ENCODE data around the gene INPP5A.

INPP5A gene

DNA sequence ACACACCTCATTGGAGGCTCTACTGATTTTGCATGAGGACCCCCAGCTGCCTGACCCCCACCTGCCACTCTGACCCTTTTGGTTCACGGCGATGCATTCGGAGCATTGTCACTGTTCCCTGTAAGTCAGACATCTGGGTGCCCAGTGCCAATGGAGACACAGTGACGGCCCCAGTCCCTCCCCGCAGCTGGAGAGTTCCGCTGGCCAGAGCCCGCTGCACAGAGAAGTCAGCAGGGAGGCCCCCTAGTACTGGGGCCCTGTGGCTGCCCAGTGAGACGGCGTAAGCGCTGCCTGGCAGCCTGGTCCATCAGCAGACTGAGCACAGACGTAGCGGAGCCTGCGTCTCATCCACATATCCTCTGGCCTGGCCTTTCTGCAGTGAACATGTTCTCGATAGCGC is 170.9 kb downstream of the INPP5A start:
- DNase-seq (ENCODE audit: low spot score), result no peak

DNA sequence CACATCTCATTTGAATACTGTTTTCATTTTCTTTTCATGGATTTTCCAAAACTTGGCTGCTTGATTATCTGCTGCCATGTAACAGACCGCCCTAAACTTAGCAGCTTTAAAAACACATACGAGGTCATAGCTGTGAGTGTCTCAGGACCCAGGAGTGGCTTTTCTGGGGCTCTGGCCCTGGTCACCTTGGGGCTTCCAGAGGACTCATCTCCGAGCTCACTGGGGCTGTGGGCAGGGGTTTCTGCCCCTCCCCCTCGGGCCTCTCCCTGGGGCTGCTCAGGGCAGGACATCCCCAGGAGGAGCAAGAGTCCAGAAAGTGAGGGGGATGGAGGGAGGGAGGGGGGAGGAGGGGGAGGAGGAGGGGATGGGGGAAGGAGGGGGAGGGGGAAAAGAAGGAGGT is 171.3 kb downstream of the INPP5A start:
- no peak for DNase-seq (ENCODE audit: low spot score)

DNA sequence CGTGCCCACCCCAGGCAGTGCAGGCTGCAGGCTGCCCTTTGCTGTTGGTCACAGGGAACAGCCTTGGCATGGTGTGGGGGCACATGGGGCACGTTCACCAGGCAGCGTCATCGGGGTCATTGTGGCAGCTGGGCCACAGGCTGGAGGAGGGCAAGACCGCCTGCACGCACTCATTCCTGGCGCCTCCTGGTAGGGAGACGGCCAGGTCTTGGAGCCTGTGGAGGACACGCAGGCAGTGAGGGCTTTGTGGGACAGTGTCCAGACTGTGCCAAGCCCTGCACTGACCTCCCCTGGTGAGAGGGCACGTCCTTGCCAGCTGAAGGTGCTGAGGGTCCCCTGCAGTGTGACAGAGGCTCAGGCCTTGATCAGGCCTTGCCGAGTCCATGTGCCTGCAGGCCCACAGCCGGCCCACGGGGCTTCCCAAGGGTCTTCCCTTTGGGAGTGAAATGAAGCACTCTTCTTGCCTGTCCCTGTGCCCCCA is 171.9 kb downstream of the INPP5A start:
- no peak for DNase-seq (ENCODE audit: low spot score)

DNA sequence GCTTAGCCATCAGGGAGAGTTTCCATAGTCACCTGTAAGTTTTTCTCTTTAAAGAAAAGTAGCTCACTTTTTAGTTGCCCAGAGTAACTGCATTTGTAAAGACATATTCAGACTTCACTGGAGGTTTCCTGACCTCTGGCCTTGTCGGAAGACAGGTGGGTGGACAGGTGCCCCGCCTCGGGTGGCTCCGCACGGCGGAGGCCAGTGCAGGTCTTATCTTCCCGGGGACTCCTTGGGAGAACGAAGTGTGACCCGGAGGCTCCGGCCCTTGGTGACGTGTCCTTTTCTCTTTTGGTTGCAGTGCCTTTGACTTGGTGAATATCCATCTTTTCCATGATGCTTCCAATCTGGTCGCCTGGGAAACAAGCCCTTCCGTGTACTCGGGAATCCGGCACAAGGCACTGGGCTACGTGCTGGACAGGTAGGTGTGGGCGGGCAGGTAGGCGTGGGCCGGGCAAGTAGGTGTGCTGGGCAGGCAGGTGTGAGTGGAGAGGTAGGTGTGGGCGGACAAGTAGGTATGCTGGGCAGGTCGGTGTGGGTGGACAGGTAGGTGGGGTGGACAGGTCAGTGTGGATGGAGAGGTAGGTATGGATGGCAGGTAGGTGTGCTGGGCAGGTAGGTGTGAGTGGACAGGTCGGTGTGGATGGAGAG is 172.6 kb downstream of the INPP5A start:
- no peak for DNase-seq (ENCODE audit: low spot score)

DNA sequence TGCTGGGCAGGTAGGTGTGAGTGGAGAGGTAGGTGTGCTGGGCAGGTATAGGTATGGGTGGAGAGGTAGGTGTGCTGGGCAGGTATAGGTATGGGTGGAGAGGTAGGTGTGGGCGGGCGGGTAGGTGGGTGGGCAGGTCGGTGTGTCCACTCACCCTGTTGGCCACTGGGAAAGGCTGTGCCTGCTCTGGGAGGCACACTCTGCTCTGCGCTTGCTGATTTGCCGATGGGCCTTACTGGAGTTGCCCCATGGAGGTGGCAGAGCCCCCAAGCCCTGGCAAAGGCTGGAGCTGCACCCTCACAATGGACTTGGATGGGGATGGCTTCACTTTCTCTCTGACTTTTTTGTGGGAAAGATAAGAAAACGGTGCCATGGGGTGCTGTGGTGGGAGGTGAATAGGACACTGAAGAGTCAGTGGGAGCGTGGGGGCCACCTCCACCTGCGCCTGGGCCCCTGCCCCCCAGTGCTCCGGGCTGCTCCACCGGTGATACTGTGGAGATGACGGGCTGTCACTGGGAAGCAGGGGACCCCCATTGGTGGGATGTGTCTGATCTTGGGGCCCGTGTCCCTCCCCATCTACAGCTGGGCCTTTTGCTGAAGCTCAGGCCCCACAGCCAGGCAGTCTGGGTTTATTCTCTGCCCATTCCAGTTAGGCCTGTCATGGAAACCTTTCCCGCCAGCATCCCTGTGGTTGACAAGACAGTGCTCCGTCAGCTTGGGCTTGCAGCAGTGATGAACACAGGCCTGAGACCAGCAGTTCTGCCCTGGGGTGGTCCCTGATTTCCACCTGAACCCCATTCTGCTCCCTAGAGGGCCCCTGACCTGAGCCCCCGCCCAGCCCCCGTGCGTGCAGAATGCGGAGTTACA is 173.4 kb downstream of the INPP5A start:
- DNase-seq (ENCODE audit: low spot score), result no peak

DNA sequence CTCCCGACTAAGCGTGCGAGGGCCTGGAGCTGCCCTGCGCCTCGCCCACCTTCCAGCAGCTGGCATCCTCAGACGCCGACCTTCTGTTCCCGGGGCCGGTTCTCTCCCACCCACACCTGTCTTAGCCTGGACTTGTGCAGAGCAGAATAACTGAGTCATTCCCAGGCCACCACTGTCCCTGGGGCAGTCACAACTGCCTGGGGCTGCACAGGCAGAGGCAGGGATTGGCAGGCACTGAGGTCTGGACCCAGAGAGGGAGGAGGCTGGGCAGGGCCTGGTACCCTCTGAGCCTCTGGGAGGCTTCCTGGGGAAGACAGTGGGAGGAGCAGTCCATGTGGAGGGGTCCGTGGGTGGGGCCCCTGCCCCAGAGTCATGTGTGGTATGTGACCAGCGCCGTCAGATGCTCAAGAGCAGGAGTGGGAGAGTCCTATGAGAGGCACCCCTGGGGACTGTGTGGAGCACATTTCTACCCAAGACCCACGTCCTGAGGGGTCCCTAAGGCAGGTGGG is 174.1 kb downstream of the INPP5A start:
- DNase-seq (ENCODE audit: low spot score), result no peak

DNA sequence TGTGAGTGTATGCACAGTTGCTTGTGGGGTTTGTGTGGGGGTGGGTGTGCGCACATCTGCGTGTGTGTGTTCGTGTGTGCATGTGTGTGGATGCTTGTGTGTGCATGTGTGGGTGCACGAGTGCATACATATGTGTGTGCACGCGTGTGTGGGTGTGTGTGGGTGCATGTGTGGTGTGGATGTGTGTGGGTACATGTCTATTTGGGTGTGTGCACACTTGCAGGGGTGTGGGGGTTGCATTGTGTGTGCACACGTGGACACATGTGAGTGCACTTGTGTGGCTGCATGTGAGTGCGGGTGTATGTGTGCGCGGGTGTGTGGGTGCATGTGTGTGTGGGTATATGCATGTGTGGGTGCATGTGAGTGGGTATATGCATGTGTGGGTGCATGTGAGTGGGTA is 174.7 kb downstream of the INPP5A start:
- no peak for DNase-seq (ENCODE audit: low spot score)

DNA sequence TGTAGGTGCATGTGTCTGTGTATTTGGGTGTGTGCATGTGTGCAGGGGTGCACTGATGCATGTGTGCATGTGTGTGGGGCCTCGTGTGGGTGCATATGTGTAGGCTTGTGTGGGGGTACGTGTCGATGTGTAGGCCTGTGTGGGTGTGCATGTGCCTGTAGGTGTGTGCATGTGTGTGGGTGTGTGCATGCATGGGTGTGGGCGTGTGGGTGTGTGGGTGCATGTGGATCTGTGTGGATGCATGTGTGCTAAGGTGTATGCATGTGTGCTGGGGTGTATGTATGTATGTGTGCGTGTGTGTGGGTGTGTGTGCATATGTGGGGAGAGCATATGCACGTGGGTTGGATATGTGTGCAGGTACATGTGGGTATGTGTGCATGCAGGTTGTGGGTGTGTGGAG is 175.2 kb downstream of the INPP5A start:
- DNase-seq (ENCODE audit: low spot score), result no peak

DNA sequence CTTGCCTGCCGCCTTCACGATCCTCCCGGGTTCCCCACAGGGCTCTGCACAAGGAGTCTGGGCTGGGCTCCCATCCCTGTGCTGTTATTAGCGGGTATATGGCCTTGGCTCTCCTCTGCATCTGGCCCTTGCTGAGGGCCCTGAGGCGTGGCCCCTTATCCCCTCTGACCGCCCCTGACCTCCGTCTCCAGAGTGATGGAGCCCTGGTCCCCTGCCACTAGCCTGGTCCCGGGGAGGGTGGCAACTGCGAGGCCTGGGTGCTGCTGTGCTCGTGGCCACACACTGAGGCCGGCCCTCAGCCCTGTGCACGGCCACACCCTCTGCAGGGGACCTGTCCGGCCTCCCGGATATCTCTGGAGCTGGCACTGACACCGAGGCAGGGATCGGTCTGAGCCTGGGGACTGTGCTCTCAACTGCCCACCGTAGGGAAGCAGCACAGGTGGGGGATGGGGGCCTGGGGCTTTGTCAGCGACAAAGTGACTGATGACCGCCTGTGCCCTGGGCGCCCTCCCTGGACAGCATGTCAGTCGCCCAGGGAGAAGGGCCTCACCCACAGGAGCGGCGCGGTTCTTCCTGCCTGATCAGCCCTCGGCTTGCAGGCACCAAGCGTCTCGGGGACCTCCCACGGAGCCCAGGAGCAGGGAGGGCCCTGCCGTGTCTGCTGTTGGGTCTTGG is 176.0 kb downstream of the INPP5A start:
- DNase-seq (ENCODE audit: low spot score), result no peak

DNA sequence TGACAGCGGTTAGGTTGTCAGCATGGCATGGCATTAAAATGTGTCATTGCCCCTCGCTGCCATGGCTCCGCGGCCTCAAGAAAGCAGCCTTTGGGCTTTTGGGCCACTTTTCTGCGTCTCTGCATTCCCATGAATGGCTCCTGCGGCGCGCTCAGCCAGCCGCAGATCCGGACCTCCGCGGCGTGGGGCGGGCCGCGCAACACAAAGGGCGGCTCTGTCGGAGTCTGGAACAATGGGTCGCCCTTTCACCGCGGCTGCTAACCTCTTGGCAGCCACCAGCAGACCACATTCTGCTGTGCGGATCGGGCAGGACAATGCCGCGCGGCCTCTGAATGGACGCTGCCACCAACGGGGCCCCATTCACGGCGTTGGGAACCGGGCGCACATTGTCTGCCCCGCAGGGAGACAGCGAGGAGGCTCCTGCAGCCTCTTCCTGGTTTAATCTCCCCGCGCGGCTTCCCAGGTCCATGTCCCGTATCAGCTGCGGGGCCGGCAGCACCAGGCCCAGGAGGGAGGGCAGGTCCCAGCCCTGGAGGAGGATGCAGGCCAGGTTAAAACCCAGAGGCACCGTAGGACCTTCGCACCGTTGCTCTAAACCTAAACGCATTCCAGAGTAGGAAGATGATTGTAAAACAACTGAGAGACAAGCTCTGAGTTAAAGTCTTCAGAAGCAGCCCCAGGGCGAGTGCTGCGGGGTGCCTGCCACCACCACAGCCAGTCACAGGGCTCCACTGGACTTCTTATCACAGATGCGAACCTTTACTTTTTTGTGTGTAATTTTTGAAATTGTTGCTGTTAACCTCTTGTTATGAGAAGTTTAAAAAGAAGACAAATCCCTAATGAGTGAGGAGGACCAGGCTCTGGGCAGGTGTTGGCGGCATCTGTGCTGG is 176.8 kb downstream of the INPP5A start:
- no peak for DNase-seq (ENCODE audit: low spot score)

DNA sequence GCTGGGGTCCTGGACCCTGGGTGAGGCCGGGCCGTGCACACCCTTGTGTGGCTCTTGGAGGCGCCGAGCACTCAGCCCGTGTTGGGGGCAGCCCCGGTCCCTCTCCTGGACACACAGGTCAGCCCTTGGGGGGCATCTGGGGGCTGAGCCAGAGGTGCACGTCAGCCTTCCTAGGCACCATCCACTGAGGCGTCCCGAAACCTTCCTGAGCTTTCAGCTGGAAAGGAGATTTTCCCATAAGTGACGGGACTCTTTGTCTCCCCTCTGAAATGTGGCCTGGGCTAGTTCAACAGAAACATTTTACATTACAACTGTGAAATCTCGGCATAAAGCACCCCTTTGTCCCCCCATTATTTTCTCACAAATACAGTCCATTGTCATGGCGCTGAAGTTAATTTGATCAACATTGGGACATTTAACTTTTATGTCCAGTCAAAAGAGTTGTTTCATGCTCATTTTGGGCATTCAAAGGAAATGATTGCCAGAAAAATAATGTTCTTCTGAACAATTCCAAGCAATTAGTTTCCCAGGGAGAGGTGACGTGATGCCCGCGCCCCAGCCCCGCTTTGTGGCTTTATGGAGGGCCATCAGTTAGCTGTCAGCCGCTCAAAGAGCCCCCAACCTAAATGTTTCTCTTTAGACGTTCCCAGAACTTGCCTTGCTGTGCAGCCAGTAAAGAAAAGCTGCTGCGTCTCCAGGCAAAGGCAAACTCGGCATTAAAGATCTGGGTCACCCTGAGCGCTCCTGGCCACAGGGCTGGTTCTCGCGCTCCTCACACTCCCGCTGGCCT is 177.6 kb downstream of the INPP5A start:
- DNase-seq (ENCODE audit: low spot score), result no peak

DNA sequence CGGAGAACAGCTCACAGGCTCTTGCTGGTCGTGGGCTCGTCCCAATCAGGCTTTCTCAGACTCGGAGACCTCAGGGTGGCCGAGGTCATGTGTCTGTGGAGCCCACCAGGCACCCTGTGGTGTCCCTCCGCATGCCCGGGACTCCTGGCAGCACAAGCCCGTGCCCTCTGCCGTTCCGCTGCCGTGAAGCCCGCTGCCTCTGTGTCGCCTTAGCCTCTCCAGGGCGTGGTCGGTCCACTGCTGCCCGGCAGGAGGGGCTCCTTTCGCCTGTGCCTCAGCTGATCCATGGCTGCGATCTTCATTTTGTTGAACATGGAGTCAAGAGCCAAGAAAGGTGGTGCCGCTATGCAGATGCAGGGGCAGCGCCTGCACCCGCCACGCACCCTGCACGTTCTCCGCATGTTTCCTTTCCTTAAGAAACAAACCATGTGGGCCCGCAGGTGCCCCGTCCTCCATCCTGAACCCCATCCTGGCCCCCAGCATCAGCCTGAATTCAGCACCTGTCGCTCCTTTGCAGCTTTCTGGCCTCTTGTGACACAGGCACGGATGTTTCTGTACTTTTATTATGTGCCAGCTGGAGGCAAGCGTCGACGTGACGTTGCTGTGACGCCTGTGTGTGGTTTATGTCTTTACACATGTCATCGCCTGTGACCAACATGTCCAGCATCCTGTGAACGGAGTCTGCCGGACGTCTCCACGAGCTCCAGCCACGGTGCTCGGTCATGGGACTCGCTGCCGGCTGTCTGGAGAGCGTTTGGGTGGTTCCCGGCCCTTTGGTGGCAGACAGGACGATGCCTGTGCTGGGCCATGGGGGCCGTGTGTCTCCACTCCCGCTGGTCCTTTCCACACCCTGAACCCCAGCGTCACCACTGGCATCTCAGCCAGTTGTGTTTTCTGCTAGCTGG is 178.4 kb downstream of the INPP5A start:
- DNase-seq (ENCODE audit: low spot score), result no peak

DNA sequence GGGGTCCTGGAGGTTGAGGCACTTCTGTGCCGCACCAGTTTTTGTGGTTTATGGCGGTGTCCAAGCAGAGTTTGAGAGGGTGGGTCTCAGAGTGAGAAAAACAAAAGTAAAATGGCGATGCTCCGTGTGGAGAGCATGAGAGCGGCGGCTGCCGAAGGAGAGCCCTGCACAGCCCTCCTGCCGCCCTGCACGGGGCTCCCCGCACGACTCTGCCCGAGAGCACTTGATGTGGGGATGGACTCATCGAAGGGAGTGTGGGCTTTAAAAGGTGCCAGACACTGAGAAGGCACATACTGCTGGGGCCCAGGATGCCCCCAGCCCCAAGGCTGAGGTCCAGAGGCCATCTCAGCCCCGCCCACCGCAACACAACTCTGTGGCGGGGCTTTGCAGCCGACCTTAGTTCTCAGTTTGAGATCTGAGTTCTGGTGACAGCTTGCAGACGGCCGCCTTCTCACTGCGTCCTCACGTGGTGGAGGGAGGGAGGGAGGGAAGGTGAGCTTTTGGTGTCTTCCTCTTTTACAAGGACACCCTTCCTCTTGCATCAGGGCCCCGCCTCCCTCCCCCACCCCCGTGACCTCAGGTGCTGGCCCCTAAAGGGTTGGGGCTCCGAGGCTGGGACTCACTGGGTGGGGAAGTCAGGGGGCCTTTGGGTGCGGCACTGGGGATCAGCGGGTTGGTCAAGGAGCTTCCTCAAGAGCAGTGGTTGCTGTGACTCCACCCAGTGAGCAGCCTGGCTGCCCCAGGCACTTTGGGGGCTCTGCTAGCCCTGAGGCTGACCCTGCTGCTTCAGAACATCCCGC is 179.3 kb downstream of the INPP5A start:
- DNase-seq (ENCODE audit: low spot score), result no peak

DNA sequence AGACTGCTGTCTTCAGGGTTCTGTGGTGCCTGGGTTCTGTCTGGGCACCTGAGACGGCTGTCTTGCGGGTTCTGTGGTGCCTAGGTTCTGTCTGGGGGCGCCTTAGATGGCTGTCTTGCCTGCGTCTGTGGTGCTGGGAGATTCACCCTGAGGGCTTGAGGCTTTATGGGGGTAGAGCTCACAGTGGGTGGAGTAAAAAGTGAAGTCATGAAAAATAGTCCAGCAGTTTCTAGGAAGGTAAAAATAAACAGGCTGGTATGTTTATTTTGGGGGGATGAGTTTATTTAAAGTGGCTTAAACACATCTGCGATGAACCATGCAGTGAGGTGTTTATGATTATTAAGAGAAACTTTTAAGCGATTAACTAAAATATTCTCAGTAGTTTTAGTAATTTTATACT is 184.1 kb downstream of the INPP5A start:
- DNase-seq (ENCODE audit: low spot score), result no peak

DNA sequence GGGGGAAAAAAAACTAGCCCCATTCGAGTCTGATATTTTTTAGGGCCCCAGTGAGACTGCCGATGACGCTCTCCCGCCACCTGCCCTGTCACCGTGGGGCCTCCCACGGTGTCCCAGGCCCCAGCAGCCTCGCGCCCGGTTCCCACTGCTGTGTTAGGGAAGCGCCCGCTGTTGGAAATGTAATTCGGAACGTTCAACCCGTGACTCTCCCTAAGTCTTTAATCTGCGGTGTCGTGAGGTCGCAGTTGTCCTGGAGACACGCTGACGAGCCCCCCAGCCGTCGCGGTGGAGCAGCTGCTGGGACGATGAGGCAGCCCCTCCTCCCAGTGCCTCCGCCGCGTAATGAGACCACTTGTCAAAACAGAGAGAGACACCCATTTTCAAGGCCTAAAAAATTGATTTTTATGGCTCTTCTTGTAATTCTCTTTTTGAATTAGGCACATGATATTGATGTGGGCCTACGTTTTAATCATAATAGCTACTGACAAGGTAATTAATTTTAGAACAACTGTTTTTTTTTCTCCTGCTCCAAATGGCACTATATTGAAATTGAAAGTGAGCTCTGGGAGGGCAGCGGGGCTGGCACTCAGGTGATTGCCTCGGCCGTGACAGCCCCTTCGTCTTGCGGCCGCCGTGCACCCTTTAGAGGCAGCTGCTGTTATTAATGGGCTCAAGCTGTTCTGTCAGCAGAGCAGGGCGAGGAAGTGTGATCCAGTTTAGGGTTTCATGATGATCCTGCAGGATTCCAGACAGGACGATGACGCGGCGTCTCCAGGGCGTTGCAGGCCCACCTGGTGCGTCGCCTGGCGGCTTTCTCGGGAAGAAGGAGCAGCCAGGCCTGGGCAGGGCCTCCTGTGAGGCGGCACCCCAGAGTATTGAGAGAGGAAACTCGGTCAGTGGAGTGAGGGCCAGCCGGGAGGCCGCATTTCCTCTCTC is 185.1 kb downstream of the INPP5A start:
- DNase-seq (ENCODE audit: low spot score), result no peak

DNA sequence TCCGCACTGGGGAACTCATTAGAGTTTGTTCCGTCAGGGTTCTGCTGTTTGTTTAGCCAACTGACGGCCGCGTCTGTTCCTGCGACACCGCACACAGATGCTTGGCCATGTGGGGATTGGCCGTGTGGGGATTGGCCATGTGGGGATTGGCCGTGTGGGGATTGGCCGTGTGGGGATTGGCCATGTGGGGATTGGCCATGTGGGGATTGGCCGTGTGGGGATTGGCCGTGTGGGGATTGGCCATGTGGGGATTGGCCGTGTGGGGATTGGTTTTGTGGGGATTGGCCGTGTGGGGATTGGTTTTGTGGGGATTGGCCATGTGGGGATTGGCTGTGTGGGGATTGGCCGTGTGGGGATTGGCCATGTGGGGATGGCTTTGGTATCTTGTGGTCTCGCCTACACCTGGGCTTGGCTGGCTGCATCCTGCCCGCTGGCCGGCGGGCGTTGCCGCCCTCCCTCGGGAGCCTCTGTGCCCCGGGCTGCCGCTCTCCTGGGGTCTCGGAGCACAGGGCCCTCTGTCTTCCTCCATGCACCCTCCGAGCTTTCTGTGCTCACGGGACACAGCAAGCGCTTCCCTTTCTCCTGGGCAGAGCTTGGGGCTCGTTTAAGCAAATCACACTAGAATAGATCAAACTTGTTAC is 185.9 kb downstream of the INPP5A start:
- no peak for DNase-seq (ENCODE audit: low spot score)

DNA sequence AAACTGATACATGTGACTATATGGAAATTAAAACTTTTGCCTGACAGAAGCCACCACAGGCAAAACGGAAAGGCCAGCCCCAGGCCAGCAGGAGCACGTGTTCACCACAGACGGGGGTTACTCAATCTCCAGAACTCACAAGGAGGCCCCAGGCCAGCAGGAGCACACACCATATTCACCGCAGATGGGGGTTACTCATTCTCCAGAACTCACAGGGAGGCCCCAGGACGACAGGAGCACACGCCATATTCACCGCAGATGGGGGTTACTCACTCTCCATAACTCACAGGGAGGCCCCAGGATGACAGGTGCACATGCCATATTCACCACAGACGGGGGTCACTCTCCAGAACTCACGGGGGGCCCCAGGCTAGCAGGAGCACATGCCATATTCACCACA is 186.9 kb downstream of the INPP5A start:
- DNase-seq (ENCODE audit: low spot score), result no peak
